Activated effector memory CD4-positive, alpha-beta T cell treated with Interleukin-2 at 50 U/mL for 16 hours (primary cell): ENCODE results near the gene COQ8B.
"Not testable (repeated sequence)": the region's sequence is repeated elsewhere in the genome, so short reads cannot be mapped to it uniquely, and the experiment has no call there.

Experiments
- DNase-seq: peaks from one replicate; pipeline ENCODE4 v3.0.0-alpha.2; 2020

COQ8B gene

DNA sequence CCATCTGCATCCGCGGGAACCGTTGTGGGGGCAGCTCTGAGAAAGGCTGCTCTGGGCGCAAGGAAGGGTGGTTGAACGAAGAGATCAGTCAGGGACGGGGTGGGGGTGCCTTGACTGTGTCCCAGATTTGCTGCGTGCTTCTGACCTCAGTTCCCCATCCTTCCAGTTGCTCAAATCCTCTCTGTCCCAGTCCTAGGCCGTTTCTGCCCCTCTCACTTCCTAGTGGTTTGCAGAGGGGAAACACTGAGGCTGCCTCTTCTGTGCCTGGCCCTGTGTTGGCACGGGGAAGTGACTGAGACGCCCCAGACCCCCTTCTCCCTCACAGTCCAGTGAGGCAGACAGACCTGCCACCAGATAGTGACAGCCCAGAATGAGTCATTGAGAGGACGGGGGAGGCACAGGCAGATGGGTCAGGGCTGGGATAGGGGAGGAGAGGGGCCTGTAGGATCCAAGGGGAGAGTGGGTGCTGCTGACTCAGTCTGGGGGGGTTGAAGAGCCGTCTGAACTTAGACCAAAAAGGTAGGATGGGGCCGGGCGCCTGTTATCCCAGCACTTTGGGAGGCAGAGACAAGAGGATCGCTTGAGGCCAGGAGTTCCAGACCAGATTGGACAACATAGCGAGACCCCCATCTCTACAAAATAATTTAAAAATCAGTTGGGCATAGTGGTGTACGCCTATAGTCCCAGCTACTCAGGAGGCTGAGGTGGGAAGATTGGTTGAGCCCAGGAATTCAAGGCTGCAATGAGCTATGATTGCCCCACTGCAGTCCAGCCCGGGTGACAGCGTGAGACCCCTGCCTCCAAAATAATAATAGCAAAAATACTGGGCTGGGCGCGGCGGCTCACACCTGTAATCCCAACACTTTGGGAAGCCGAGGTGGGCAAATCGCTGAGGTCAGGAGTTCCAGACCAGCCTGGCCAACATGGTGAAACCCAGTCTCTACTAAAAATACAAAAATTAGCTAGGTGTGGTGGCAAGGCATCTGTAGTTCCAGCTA is 52.7 kb downstream of the COQ8B start:
- DNase-seq: no peak

DNA sequence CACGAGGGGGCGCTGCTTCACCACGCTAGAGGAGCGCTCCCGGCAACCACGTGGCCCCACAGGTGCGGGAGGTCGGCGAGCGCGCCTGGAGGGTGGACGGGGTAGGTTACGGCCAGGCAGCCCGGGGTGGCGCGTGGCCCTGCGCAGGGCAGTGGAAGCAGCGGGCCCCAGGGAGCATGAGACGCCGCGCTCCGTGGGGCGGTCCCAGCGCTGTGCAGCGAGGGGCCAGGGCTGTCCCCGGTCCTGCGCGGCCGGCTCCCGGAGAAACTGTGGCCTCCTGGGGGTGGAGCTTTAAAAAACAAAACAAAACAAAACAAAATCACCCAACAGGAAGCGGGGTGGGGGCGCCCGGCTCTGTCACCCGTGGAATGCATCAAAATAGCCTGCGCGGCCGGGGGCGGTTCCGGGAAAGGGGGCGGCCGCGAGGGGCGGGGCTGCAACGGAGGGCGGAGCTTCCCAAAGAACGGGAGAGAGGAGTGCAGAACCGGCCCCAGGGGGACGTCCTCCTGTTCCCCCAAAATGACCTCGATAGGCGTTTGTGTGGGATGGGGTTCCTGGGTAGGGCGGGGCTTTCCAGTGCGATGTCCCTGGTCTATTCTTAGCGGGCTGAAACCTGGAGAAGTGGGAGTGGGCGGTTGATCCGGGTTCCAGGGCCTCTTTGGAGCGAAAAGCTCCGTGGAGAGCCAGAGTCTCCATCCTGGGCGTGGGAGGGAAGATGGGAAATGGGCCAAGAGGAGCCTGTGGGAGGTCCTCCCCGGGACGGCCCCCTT is 53.6 kb downstream of the COQ8B start:
- DNase-seq: peak; percentile 87

GRCh38 chr19:40661616-40662015 is 55.1 kb downstream of the COQ8B start:
- no peak for DNase-seq

DNA sequence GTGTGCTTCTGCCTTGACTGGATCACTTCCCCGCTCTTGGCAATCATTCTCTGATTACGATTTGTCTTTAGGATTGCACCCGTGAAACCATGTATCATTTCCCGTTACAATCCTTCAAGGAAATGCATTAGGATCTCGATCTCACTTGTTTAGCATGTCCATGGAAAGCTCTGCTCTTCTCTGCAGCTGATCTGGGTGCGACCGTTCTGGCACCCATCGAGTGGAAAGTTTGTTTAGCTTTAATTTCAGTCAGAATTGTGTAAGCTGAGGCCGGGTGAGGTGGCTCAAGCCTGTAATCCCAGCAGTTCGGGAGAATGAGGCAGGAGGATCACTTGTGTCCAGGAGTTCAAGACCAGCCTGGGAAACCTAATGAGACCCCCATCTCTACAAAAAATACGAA is 57.1 kb downstream of the COQ8B start:
- DNase-seq: no peak

- no peak for DNase-seq
Observed at GRCh38 chr19:40659116-40659515, 57.6 kb downstream of the COQ8B start.

GRCh38 chr19:40658031-40658430 is 58.7 kb downstream of the COQ8B start:
- DNase-seq: no peak

- DNase-seq: not testable (repeated sequence)
Observed at GRCh38 chr19:40655684-40656083, 61.0 kb downstream of the COQ8B start.

GRCh38 chr19:40652303-40652702 is 64.4 kb downstream of the COQ8B start:
- DNase-seq: not testable (repeated sequence)

DNA sequence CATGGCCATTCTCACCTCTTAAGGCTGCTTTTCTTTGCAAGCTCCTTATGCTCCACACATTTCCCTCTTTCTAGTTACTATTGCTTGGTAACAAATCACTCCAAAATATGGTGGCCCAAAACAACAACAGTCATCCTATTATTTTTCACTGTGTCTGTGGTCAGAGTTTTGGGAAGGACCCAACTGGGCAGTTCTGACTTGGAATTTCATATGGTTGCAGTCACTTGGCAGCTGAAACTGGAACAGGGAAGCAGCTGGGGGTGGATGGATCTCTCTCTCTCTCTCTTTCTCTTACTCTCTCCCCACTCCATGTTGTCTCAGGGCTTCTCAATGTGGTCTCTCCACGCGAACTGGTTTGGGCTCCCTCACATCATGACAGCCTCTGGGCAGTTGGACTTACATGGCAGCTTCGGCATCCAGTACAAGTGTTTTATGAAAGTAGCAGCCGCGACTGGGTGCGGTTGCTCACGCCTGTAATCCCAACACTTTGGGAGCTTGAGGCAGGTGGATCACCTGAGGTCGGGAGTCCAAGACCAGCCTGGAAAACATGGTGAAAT is 65.9 kb downstream of the COQ8B start:
- DNase-seq: no peak

GRCh38 chr19:40649903-40650675 is 66.6 kb downstream of the COQ8B start:
- DNase-seq: not testable (repeated sequence)

- DNase-seq: no peak
Observed at GRCh38 chr19:40646743-40647254, 69.9 kb downstream of the COQ8B start.

DNA sequence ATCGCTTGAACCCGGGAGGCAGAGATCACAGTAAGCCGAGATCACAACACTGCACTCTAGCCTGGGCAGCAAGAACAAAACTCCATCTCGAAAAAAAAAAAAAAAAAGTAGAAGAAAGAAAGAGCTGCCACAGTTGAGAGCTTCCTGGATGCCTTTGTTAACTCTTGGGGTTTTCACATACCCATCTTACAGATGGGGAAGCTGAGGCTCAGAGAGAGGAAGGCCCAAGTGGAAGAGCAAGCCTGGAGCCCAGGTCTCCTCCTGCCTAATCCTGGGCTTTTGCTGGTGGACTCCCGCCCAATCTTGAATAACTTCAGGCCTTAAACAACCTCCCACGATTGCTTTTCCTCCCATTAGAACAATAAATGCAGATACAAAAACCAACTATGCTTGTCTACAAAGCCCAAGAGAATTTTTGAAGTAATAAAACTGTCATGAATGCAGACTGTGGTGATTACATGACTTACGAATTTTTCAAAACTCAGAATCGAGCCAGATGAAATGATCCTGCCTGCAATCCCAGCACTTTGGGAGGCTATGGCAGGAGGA is 73.9 kb downstream of the COQ8B start:
- no peak for DNase-seq

- no peak for DNase-seq
Observed at GRCh38 chr19:40642051-40642706, 74.5 kb downstream of the COQ8B start.
